Prostate gland (tissue), 2 donors: ENCODE data around the gene FMN1. TPM values are rescaled to one million over a fixed set of nuclear protein-coding genes. Genes with fewer than 3 reads are reported as not detected.

Source experiments
- DNase-seq: peaks from one replicate; pipeline ENCODE4 v3.0.0-alpha.2; 2019; ENCODE audit warnings: low spot score
- H3K27ac ChIP-seq, 2 donors: fragments of 200-600 bp; sonication (generic); 2 replicates each; pipeline ENCODE4 v1.5.1; 2017 to 2019
- H3K27me3 ChIP-seq: fragments of 200-600 bp; sonication (generic); replicated peaks from 2 replicates; pipeline ENCODE4 v1.5.1; 2019; ENCODE audit not compliant: insufficient read depth
- H3K36me3 ChIP-seq, 2 donors: fragments of 200-600 bp; sonication (generic); 1 replicate in 1 of 2; 2 replicates in 1 of 2; pipeline versions ENCODE4 v1.5.1 to v1.8.1; 2017 to 2019
- H3K4me1 ChIP-seq: fragments of 200-600 bp; sonication (generic); replicated peaks from 2 replicates; pipeline ENCODE4 v1.5.1; 2019
- H3K4me3 ChIP-seq, 2 donors: fragments of 200-600 bp; sonication (generic); 2 replicates each; pipeline ENCODE4 v1.5.1; 2017 to 2019
- H3K9me3 ChIP-seq: fragments of 200-600 bp; sonication (generic); 2 replicates; pipeline ENCODE4 v1.5.1; 2017
- POLR2A ChIP-seq: fragments of 450-650 bp; IDR thresholded peaks from one replicate; pipeline ENCODE4 v1.6.1; 2016; ENCODE audit warnings: antibody characterized with exemption, mild to moderate bottlenecking
- POLR2AphosphoS5 ChIP-seq: sonication (generic); formaldehyde crosslinking; IDR thresholded peaks from one replicate; pipeline ENCODE4 v1.6.1; 2017; ENCODE audit warnings: antibody characterized with exemption
- WGBS: methylation state at CpG from one replicate; pipeline ENCODE4 v1.1.5; 2018; 5-methylcytosine and 5-hydroxymethylcytosine counted together
- intact Hi-C: fragments of 100-400 bp; cut with DNase I; formaldehyde crosslinking; loops from one replicate; pipeline ENCODE4 v1.14.2; 2022
- total RNA-seq, 2 donors: library from RNA; depleted of rRNA; stranded (reverse); fragments of >200 nt; gene quantifications; one replicate each; pipeline ENCODE4 v1.1.0, GENCODE V29; 2016
- TF ChIP-seq, protein P1 (sequence below), 4 experiments: fragments of 200-600 bp in 2 of 4; fragments of 450-650 bp in 2 of 4; sonication (generic) in 2 of 4; IDR thresholded peaks; 1 replicate in 3 of 4; 2 replicates in 1 of 4; pipeline ENCODE4 v1.5.1; 2016 to 2019; ENCODE audit warnings: antibody characterized with exemption in 4 of 4, mild to moderate bottlenecking in 2 of 4, moderate library complexity in 2 of 4

The FMN1 gene
- total RNA-seq, 2 donors from 2014 or later: 7.1 to 32.5 TPM

DNA sequence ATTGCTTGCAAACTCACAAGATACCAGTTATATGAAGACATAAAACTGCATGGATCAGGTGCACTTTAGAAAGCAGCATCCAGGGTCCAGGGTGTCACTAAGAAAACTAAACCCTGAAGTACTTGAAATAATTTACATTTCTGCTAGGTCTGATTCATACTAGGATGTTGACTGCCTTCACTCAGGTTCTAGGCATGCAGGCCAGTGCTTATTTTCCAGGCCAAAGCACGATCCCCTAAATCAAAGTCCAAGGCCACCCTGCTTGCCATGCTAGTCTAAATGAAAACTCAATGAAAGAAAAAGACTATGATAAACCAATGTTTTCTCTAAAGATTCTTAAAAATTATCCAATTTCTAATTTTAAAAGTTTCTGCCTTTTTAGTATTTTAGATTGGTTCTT lies 427.3 kb downstream of the FMN1 start:
- no peak for TF ChIP-seq POLR2AphosphoS5
- TF ChIP-seq, protein P1, sequence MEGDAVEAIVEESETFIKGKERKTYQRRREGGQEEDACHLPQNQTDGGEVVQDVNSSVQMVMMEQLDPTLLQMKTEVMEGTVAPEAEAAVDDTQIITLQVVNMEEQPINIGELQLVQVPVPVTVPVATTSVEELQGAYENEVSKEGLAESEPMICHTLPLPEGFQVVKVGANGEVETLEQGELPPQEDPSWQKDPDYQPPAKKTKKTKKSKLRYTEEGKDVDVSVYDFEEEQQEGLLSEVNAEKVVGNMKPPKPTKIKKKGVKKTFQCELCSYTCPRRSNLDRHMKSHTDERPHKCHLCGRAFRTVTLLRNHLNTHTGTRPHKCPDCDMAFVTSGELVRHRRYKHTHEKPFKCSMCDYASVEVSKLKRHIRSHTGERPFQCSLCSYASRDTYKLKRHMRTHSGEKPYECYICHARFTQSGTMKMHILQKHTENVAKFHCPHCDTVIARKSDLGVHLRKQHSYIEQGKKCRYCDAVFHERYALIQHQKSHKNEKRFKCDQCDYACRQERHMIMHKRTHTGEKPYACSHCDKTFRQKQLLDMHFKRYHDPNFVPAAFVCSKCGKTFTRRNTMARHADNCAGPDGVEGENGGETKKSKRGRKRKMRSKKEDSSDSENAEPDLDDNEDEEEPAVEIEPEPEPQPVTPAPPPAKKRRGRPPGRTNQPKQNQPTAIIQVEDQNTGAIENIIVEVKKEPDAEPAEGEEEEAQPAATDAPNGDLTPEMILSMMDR (IDR thresholded peaks at IDR 0.05): no peak
- no peak for TF ChIP-seq POLR2A
- Histone ChIP-seq H3K4me3 (no peak overlapping the region), H3K4me1 (no peaks in the 10 kb centered on the region), H3K27me3 (no peaks in the 10 kb centered on the region), H3K36me3 (no peaks in the 10 kb centered on the region), H3K27ac (no peak overlapping the region), H3K9me3 (no peaks in the 10 kb centered on the region)
- no peak for DNase-seq
- 96% methylated on average over 1 of the region's 1 CpG for WGBS
- intact Hi-C loops: no loop called here

DNA sequence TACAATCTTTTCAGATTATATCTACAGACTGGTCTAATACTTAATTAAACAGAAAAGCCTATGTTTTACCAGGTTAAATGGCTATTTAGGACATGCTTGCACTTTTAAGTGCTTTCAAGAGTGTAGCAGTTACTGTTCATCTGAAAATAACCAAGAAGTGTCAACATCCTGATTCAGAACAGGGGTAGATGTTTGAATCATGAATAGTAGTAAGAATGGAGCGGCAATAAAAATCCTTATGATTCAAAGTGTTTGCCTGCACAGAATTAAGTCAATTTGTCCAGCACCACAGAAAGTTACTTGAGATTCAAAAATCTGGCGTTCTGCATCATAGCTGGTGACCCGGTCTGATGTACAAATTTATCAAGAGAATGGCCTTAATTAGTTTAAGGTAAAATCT lies 428.4 kb downstream of the FMN1 start:
- Histone ChIP-seq H3K4me3 (no peak overlapping the region), H3K4me1 (no peaks in the 10 kb centered on the region), H3K27ac (no peak overlapping the region), H3K27me3 (no peaks in the 10 kb centered on the region), H3K9me3 (no peaks in the 10 kb centered on the region), H3K36me3 (no peaks in the 10 kb centered on the region)
- TF ChIP-seq POLR2A: no peak
- TF ChIP-seq POLR2AphosphoS5: no peak
- TF ChIP-seq, protein P1 (IDR thresholded peaks at IDR 0.05): no peak
- intact Hi-C loops: no loop called here
- 77% methylated on average over 3 of the region's 3 CpGs for WGBS
- no peak for DNase-seq

DNA sequence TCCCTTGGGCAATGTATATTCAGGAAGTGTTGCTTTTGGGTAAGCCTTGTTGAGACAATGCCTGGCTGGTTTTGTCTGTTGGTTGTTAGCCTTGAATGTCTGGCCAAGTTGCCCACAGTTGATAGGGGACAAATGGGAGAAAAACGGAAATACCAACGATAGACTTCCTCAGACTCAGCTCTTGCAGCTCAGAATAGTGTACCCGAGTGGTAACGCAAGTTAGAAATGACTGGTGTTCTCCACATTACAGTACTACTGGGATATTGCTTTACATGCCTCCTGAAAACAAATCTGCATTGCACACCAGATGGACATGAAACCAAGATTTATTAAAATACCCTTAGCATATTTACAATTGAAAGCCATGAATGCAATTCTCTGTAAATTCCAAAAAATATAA lies 429.3 kb downstream of the FMN1 start:
- Histone ChIP-seq H3K36me3 (no peaks in the 10 kb centered on the region), H3K4me3 (no peak overlapping the region), H3K27ac (no peak overlapping the region), H3K9me3 (no peaks in the 10 kb centered on the region), H3K27me3 (no peaks in the 10 kb centered on the region), H3K4me1 (no peaks in the 10 kb centered on the region)
- TF ChIP-seq POLR2AphosphoS5 (no peak), POLR2A (no peak)
- TF ChIP-seq, protein P1 (IDR thresholded peaks at IDR 0.05): no peak
- no peak for DNase-seq
- intact Hi-C loops: no loop called here
- 59% methylated on average over 4 of the region's 4 CpGs for WGBS

DNA sequence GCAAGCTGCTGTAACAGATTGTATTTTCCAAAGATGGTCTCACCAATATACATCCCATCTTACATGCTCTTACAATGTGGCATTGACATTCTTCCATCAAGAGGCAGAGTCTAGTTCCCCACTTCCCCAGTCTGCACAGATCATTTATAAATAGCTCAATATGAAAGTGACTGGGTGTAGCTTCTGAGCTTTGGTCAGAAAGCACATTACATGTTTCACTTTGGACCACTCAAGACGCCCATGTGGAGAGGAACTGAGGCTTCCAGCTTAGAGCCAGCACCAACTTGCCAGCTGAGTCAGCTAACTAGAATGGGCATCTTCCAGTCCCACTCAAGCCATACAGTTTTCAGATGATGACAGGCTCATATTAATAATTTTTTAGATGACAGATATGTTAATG lies 431.2 kb downstream of the FMN1 start:
- no peaks in the 10 kb centered on the region for H3K9me3 ChIP-seq
- H3K4me1 ChIP-seq: no peaks in the 10 kb centered on the region
- H3K27ac ChIP-seq: no peak overlapping the region
- no peaks in the 10 kb centered on the region for H3K27me3 ChIP-seq
- WGBS: 86% methylated on average over 1 of the region's 1 CpG
- no peaks in the 10 kb centered on the region for H3K36me3 ChIP-seq
- intact Hi-C loops: no loop called here
- no peak for DNase-seq
- H3K4me3 ChIP-seq: no peak overlapping the region
- TF ChIP-seq, protein P1 (IDR thresholded peaks at IDR 0.05): no peak
- TF ChIP-seq POLR2A: no peak
- TF ChIP-seq POLR2AphosphoS5: no peak

DNA sequence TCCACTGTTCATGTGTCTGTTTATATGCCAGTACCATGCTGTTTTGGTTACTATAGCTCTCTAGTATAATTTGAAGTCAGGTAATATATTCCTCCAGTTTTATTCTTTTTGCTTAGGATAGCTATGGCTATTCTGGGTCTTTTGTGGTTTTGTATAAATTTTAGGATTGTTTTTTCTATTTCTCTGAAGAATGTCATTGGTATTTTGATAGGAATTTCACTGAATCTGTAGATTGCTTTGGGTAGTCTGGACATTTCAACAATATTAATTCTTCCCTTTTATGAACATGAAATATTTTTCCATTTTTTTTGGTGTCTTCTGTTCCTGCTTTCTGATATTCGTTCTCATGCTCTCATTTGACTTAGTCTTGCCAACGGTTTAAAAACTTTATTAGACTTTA lies 437.1 kb downstream of the FMN1 start:
- H3K4me1 ChIP-seq: no peaks in the 10 kb centered on the region
- H3K27ac ChIP-seq: no peak overlapping the region
- no peaks in the 10 kb centered on the region for H3K36me3 ChIP-seq
- H3K9me3 ChIP-seq: no peaks in the 10 kb centered on the region
- no peak overlapping the region for H3K4me3 ChIP-seq
- TF ChIP-seq POLR2AphosphoS5 (no peak), POLR2A (no peak)
- TF ChIP-seq, protein P1 (IDR thresholded peaks at IDR 0.05): no peak
- intact Hi-C loops: no loop called here
- no peaks in the 10 kb centered on the region for H3K27me3 ChIP-seq
- no peak for DNase-seq
- 87% methylated on average over 2 of the region's 2 CpGs for WGBS
